HCT116 (cell line): ENCODE results near the gene PLEKHO1. TPM values are rescaled to one million over a fixed set of nuclear protein-coding genes. Genes with fewer than 3 reads are reported as not detected.
"Not testable (repeated sequence)": the region's sequence is repeated elsewhere in the genome, so short reads cannot be mapped to it uniquely, and the experiment has no call there.

ENCODE experiments used
- ATAC-seq: fragments of 200-7000 bp; cut with Tn5 transposase; 2 replicates; pipeline ENCODE4 v1.9.1; 2020; ENCODE audit warnings: mild to moderate bottlenecking, moderate library complexity
- BruUV-seq: library from RNA; stranded (reverse); fragments of 400-500 nt; replicated peaks from 2 replicates; lab custom pipeline; 2021; lab: Mats Ljungman, UMichigan
- CTCF ChIA-PET: fragments of 300-600 bp; sonication (Branson Sonifier 250); formaldehyde crosslinking; loops from one replicate; lab custom pipeline; 2021; ENCODE audit warnings: antibody characterized with exemption; lab: Charles Lee
- POLR2A ChIA-PET: fragments of 300-600, 350-600 bp; sonication (Branson Sonifier 250); formaldehyde crosslinking; loops from one replicate; lab custom pipeline; 2021; ENCODE audit warnings: antibody characterized with exemption; lab: Charles Lee
- RAD21 ChIA-PET, 2 experiments: fragments of 300-600 bp; sonication (Branson Sonifier 250); formaldehyde crosslinking; loops; one replicate each; lab custom pipeline; 2023; ENCODE audit warnings: low total read pairs in 2 of 2; ENCODE audit not compliant: uncharacterized antibody in 2 of 2, unreplicated experiment in 2 of 2, low non-redundant PET in 1 of 2; lab: Charles Lee
- DNase-seq: peaks from one replicate; pipeline ENCODE4 v3.0.0-alpha.2; 2010; ENCODE audit warnings: low read depth, low spot score
- H2AFZ ChIP-seq: fragments of 200-600 bp; shearing (Covaris generic), sonication (generic); 2 replicates; pipeline ENCODE4 v1.6.1; 2017; ENCODE audit warnings: low read depth, mixed run types, mixed read lengths, antibody characterized with exemption, low read length; ENCODE audit not compliant: poor library complexity, severe bottlenecking
- H3K27ac ChIP-seq: 2 replicates; pipeline ENCODE4 v1.5.1; 2012; ENCODE audit warnings: low read depth, low read length
- H3K27me3 ChIP-seq: fragments of 200-600 bp; sonication (generic); 2 replicates; pipeline ENCODE4 v1.6.1; 2016; ENCODE audit warnings: mixed run types, low read length, mixed read lengths; ENCODE audit not compliant: insufficient read depth
- H3K36me3 ChIP-seq, 2 experiments: fragments of 200-500 bp in 1 of 2; fragments of 200-600 bp in 1 of 2; sonication (Bioruptor generic) in 1 of 2; sonication (generic) in 1 of 2; 2 replicates each; pipeline versions ENCODE4 v1.5.1 to v1.6.1; 2014 to 2016; ENCODE audit warnings: low read length in 2 of 2, inconsistent platforms in 1 of 2, mixed read lengths in 1 of 2, mixed run types in 1 of 2; ENCODE audit not compliant: insufficient read depth in 2 of 2, control insufficient read depth in 1 of 2
- H3K4me1 ChIP-seq, 2 experiments: fragments of 200-600 bp in 1 of 2; sonication (generic) in 1 of 2; 2 replicates each; pipeline versions ENCODE4 v1.5.1 to v1.6.1; 2012 to 2017; ENCODE audit warnings: low read length in 2 of 2, inconsistent platforms in 1 of 2, mild to moderate bottlenecking in 1 of 2, mixed read lengths in 1 of 2, mixed run types in 1 of 2, moderate library complexity in 1 of 2; ENCODE audit not compliant: insufficient read depth in 2 of 2, control insufficient read depth in 1 of 2
- H3K4me2 ChIP-seq: fragments of 200-600 bp; sonication (generic); 2 replicates; pipeline ENCODE4 v1.6.1; 2017; ENCODE audit warnings: mixed run types, low read length, mixed read lengths
- H3K4me3 ChIP-seq, 2 experiments: fragments of 200-600 bp in 1 of 2; sonication (generic) in 1 of 2; replicated peaks in 1 of 2; 2 replicates each; pipeline ENCODE4 v1.5.1; 2011 to 2016; ENCODE audit warnings: low read length in 2 of 2, control low read depth in 1 of 2, low read depth in 1 of 2, mild to moderate bottlenecking in 1 of 2, mixed read lengths in 1 of 2, mixed run types in 1 of 2
- H3K79me2 ChIP-seq: fragments of 200-600 bp; sonication (generic); 2 replicates; pipeline ENCODE4 v1.6.1; 2017; ENCODE audit warnings: mild to moderate bottlenecking, mixed run types, low read length, moderate library complexity, mixed read lengths; ENCODE audit not compliant: insufficient read depth
- H3K9ac ChIP-seq: fragments of 200-600 bp; sonication (generic); 2 replicates; pipeline ENCODE4 v1.6.1; 2016; ENCODE audit warnings: low read length, mixed read lengths
- H3K9me2 ChIP-seq: fragments of 200-600 bp; sonication (generic), shearing (Covaris generic); 2 replicates; pipeline ENCODE4 v1.6.1; 2017; ENCODE audit warnings: mixed run types, mild to moderate bottlenecking, moderate library complexity; ENCODE audit not compliant: insufficient read depth
- H3K9me3 ChIP-seq, 2 experiments: fragments of 200-500 bp in 1 of 2; fragments of 200-600 bp in 1 of 2; sonication (Bioruptor generic) in 1 of 2; sonication (generic) in 1 of 2; 2 replicates each; pipeline ENCODE4 v1.6.1; 2014 to 2017; ENCODE audit warnings: low read length in 2 of 2, mixed read lengths in 2 of 2, inconsistent platforms in 1 of 2, low read depth in 1 of 2, mild to moderate bottlenecking in 1 of 2, mixed run types in 1 of 2, moderate library complexity in 1 of 2; ENCODE audit not compliant: control insufficient read depth in 1 of 2, insufficient read depth in 1 of 2
- H4K20me1 ChIP-seq: fragments of 200-600 bp; sonication (generic), shearing (Covaris generic); 2 replicates; pipeline ENCODE4 v1.6.1; 2017; ENCODE audit warnings: mixed run types, mild to moderate bottlenecking, moderate library complexity; ENCODE audit not compliant: insufficient read depth
- EGR1 ChIP-seq: IDR thresholded peaks from 2 replicates; pipeline ENCODE4 v1.6.1; 2012; ENCODE audit warnings: low read depth
- ELF1 ChIP-seq: IDR thresholded peaks from 2 replicates; pipeline ENCODE4 v1.6.1; 2012; ENCODE audit warnings: low read depth, borderline replicate concordance
- EZH2 ChIP-seq: fragments of 200-600 bp; sonication (generic); IDR thresholded peaks from 2 replicates; pipeline ENCODE4 v1.6.1; 2017; ENCODE audit warnings: antibody characterized with exemption, mixed run types
- EZH2phosphoT487 ChIP-seq: fragments of 200-600 bp; IDR thresholded peaks from 2 replicates; pipeline ENCODE4 v1.6.1; 2018; ENCODE audit warnings: antibody characterized with exemption, borderline replicate concordance
- JUND ChIP-seq: IDR thresholded peaks from 2 replicates; pipeline ENCODE4 v1.6.1; 2012
- POLR2A ChIP-seq: IDR thresholded peaks from 2 replicates; pipeline ENCODE4 v1.7.0; 2011; ENCODE audit warnings: borderline replicate concordance; ENCODE audit not compliant: insufficient read depth, insufficient read length; ENCODE audit errors: extremely low read depth
- SIN3A ChIP-seq: IDR thresholded peaks from 2 replicates; pipeline ENCODE4 v1.6.1; 2012; ENCODE audit warnings: low read depth
- SP1 ChIP-seq: IDR thresholded peaks from 2 replicates; pipeline ENCODE4 v1.6.1; 2012; ENCODE audit warnings: low read depth
- TCF7L2 ChIP-seq: IDR thresholded peaks from 2 replicates; pipeline ENCODE4 v1.7.0; 2011; ENCODE audit warnings: borderline replicate concordance, inconsistent platforms; ENCODE audit not compliant: insufficient read depth, insufficient read length; ENCODE audit errors: extremely low read depth
- ZNF274 ChIP-seq: fragments of 200-500 bp; sonication (Bioruptor generic); IDR thresholded peaks from 2 replicates; pipeline ENCODE4 v1.6.1; 2014; ENCODE audit warnings: mild to moderate bottlenecking, low read depth, low read length, inconsistent platforms
- intact Hi-C: fragments of 100-400 bp; cut with micrococcal nuclease; formaldehyde crosslinking; loops from 2 replicates; pipeline ENCODE4 v1.10.0; 2022
- total RNA-seq: library from RNA; stranded (reverse); gene quantifications from one replicate; pipeline ENCODE4 v1.2.1, GENCODE V29; 2021; ENCODE audit not compliant: unreplicated experiment
- TF ChIP-seq, protein P1 (sequence below): IDR thresholded peaks from 2 replicates; pipeline ENCODE4 v1.6.1; 2012
- TF ChIP-seq, protein P2 (sequence below), 3 experiments: fragments of 200-600 bp in 1 of 3; sonication (generic) in 1 of 3; IDR thresholded peaks in 2 of 3; conservative IDR thresholded peaks in 1 of 3; 2 replicates each; pipeline ENCODE4 v1.5.1; 2012 to 2017; ENCODE audit warnings: low read depth in 2 of 3, low read length in 2 of 3, antibody characterized with exemption in 1 of 3, borderline replicate concordance in 1 of 3, control low read depth in 1 of 3, mild to moderate bottlenecking in 1 of 3, mixed read lengths in 1 of 3, mixed run types in 1 of 3, moderate library complexity in 1 of 3; ENCODE audit not compliant: insufficient read depth in 1 of 3

PLEKHO1 gene
- total RNA-seq, 1 experiment from 2014 or later: 6.9 TPM

DNA sequence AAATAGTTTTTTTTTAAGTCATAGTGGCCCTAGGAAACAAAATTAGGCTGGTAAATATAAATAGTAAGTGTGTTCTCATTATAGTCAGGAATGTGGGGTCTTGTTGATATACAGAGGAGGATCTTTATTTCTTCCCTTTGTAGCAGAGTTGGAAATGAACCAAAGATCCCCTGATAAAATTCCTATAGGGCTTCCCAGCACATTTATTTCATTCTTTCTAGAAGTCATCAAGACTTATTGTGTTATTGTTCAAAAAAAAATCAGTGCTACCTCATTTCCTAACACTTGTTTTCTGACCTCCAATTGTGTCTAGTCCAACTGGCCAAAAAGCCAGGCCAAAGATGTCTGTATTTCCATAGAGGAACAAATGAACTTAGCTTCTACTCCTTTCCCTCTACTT is 7.6 kb upstream of the PLEKHO1 start (continued):
- TF ChIP-seq JUND (no peak), POLR2A (no peak), EGR1 (no peak), SP1 (no peak), ZNF274 (no peak), ELF1 (no peak)
- TF ChIP-seq, protein P1, sequence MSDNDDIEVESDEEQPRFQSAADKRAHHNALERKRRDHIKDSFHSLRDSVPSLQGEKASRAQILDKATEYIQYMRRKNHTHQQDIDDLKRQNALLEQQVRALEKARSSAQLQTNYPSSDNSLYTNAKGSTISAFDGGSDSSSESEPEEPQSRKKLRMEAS: no peak

DNA sequence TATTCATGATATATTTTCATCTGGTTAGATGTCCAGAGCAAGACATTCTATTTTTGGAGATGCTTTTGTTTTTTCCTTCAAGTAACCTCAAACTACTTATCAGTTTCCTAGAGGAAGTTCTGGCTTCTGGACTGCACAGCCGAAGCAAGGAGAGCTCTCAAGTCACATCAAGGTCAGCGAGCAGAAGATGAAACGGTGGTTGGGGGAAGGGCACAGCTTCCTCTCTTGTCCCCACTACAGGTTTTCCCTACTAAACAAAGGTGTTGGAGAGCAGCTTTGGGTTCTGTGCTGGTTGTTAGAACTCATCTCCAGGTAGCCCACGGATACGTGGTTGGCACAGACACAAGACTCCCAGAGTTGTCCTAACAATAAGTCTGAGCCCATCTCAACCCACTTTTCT is 5.1 kb upstream of the PLEKHO1 start:
- Histone ChIP-seq H2AFZ (no peak overlapping the region), H4K20me1 (no peaks in the 10 kb centered on the region), H3K9ac (no peak overlapping the region), H3K4me1 (peaks cover 3 to 5% of the 10 kb centered on the region in 2 experiments; a peak in 2 of 4 replicates), H3K36me3 (no peaks in the 10 kb centered on the region), H3K9me3 (no peaks in the 10 kb centered on the region), H3K9me2 (no peaks in the 10 kb centered on the region), H3K79me2 (no peaks in the 10 kb centered on the region), H3K4me3 (no peak overlapping the region), H3K4me2 (no peak overlapping the region), H3K27ac (no peak overlapping the region), H3K27me3 (no peaks in the 10 kb centered on the region)
- ChIA-PET CTCF (no interaction called here), POLR2A (no interaction called here), RAD21 (no interaction called here)
- no peak for ATAC-seq
- no peak for TF ChIP-seq SP1
- TF ChIP-seq TCF7L2: no peak
- TF ChIP-seq SIN3A: no peak
- TF ChIP-seq ELF1: no peak
- TF ChIP-seq JUND: no peak
- TF ChIP-seq, protein P2, sequence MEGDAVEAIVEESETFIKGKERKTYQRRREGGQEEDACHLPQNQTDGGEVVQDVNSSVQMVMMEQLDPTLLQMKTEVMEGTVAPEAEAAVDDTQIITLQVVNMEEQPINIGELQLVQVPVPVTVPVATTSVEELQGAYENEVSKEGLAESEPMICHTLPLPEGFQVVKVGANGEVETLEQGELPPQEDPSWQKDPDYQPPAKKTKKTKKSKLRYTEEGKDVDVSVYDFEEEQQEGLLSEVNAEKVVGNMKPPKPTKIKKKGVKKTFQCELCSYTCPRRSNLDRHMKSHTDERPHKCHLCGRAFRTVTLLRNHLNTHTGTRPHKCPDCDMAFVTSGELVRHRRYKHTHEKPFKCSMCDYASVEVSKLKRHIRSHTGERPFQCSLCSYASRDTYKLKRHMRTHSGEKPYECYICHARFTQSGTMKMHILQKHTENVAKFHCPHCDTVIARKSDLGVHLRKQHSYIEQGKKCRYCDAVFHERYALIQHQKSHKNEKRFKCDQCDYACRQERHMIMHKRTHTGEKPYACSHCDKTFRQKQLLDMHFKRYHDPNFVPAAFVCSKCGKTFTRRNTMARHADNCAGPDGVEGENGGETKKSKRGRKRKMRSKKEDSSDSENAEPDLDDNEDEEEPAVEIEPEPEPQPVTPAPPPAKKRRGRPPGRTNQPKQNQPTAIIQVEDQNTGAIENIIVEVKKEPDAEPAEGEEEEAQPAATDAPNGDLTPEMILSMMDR (IDR thresholded peaks at IDR 0.05 in 2 of 3, conservative IDR thresholded peaks at IDR 0.05 in 1 of 3; ENCODE audit: borderline replicate concordance in 1 of 3, insufficient read depth in 1 of 3, low read depth in 2 of 3, low read length in 2 of 3): no peak
- no peak for TF ChIP-seq EZH2
- no peak for TF ChIP-seq EZH2phosphoT487
- TF ChIP-seq EGR1: no peak
- no TSS peak for BruUV-seq
- intact Hi-C loops: no loop called here
- DNase-seq: no peak

DNA sequence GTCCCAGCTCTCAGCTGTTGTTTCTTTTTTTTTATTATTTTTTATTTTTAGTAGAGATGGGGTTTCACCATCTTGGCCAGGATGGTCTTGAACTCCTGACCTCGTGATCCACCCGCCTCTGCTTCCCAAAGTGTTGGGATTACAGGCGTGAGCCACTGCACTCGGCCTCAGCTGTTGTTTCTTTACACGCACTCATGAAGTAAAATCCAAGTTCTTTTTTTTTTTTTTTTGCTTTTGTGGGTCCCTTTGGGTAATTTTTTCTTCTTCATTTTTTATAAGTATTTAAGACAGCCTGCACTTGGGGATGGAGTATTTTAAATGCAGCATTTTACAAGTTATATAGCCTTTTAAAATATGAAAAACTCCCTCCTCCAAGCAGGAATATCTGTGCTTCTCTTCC is 3.7 kb upstream of the PLEKHO1 start:
- H3K27me3 ChIP-seq, H3K4me2 ChIP-seq, H4K20me1 ChIP-seq, BruUV-seq, H3K79me2 ChIP-seq, H3K36me3 ChIP-seq, H2AFZ ChIP-seq, RAD21 ChIA-PET, intact Hi-C loops, H3K9ac ChIP-seq, H3K9me2 ChIP-seq, POLR2A ChIA-PET, H3K27ac ChIP-seq, H3K4me3 ChIP-seq, H3K9me3 ChIP-seq, ATAC-seq, DNase-seq: not testable (repeated sequence)
- CTCF ChIA-PET: interaction anchor here (1.2 kb wide), 1 partner anchor 23 kb away, joined by 4 read pairs; no protein-coding TSS in a partner anchor
- peaks cover 6 to 12% of the 10 kb centered on the region in 2 experiments; a peak in 3 of 4 replicates for H3K4me1 ChIP-seq
